GM12891 (cell line): ENCODE measurements around the gene BBS4.

Experiments used
- POLR2A ChIP-seq: IDR thresholded peaks from 2 replicates; pipeline ENCODE4 v1.6.1; 2011; ENCODE audit warnings: low read depth, low read length, control low read depth
- POLR2AphosphoS5 ChIP-seq: IDR thresholded peaks from 2 replicates; pipeline ENCODE4 v1.6.1; 2011; ENCODE audit warnings: low read depth, low read length, control low read depth
- TAF1 ChIP-seq: IDR thresholded peaks from 2 replicates; pipeline ENCODE4 v1.6.1; 2011; ENCODE audit warnings: low read depth, low read length, control low read depth

GRCh38 chr15:72787526-72787925 lies 101.5 kb downstream of the BBS4 start:
- TF ChIP-seq POLR2A, result no peak
- no peak for TF ChIP-seq POLR2AphosphoS5
- TF ChIP-seq TAF1, result no peak
